CD4-positive, alpha-beta memory T cell (primary cell): ENCODE measurements around the gene ZNF805. TPM values are rescaled to one million over a fixed set of nuclear protein-coding genes. Genes with fewer than 3 reads are reported as not detected.
"Not testable (repeated sequence)": the region's sequence is repeated elsewhere in the genome, so short reads cannot be mapped to it uniquely, and the experiment has no call there.

Experiments used
- CTCF ChIA-PET: fragments of 350-600 bp; sonication (Branson Sonifier 250); formaldehyde crosslinking; loops from one replicate; lab custom pipeline; 2021; ENCODE audit warnings: inconsistent platforms; ENCODE audit not compliant: partially characterized antibody; lab: Charles Lee
- POLR2A ChIA-PET: fragments of 350-600 bp; sonication (Branson Sonifier 250); formaldehyde crosslinking; loops from one replicate; lab custom pipeline; 2021; ENCODE audit not compliant: partially characterized antibody; lab: Charles Lee
- DNase-seq, 5 donors: peaks; one replicate each; pipeline versions ENCODE4 v3.0.0 to v3.0.0-alpha.2; 2020 to 2022; ENCODE audit warnings: mixed read lengths in 1 of 5
- H3K27ac ChIP-seq: one replicate; pipeline ENCODE4 v1.7.0; 2013; ENCODE audit warnings: low read depth, low read length
- H3K27me3 ChIP-seq: 2 replicates; pipeline ENCODE4 v1.7.0; 2013; ENCODE audit warnings: mild to moderate bottlenecking, low read length, moderate library complexity; ENCODE audit not compliant: insufficient read depth
- H3K36me3 ChIP-seq: 2 replicates; pipeline ENCODE4 v1.7.0; 2013; ENCODE audit warnings: mild to moderate bottlenecking, low read length, moderate library complexity; ENCODE audit not compliant: insufficient read depth
- H3K4me1 ChIP-seq: 2 replicates; pipeline ENCODE4 v1.7.0; 2013; ENCODE audit warnings: mild to moderate bottlenecking, low read length, moderate library complexity; ENCODE audit not compliant: insufficient read depth
- H3K4me3 ChIP-seq, 2 donors: one replicate each; pipeline ENCODE4 v1.7.0; 2013; ENCODE audit warnings: low read length in 2 of 2, mild to moderate bottlenecking in 1 of 2
- H3K9me3 ChIP-seq, 2 donors: one replicate each; pipeline ENCODE4 v1.7.0; 2013; ENCODE audit warnings: low read length in 2 of 2, control low read depth in 1 of 2; ENCODE audit not compliant: control insufficient read depth in 1 of 2
- H3K27ac Mint-ChIP-seq, 7 donors: one replicate each; pipeline ENCODE4 v1.8.0; 2020 to 2021; ENCODE audit warnings: mixed read lengths in 7 of 7, mild to moderate bottlenecking in 6 of 7, inconsistent platforms in 3 of 7, moderate library complexity in 3 of 7
- H3K27me3 Mint-ChIP-seq, 2 donors: one replicate each; pipeline ENCODE4 v1.8.0; 2020 to 2021; ENCODE audit warnings: mixed read lengths in 2 of 2
- H3K36me3 Mint-ChIP-seq, 2 donors: one replicate each; pipeline ENCODE4 v1.8.0; 2020 to 2021; ENCODE audit warnings: mixed read lengths in 2 of 2, inconsistent platforms in 1 of 2, mild to moderate bottlenecking in 1 of 2
- H3K4me1 Mint-ChIP-seq, 4 donors: one replicate each; pipeline ENCODE4 v1.8.0; 2020 to 2021; ENCODE audit warnings: mixed read lengths in 4 of 4, mild to moderate bottlenecking in 1 of 4
- H3K4me3 Mint-ChIP-seq, 8 donors: one replicate each; pipeline ENCODE4 v1.8.0; 2020 to 2021; ENCODE audit warnings: mixed read lengths in 8 of 8, mild to moderate bottlenecking in 7 of 8, moderate library complexity in 6 of 8, inconsistent platforms in 3 of 8
- H3K9me3 Mint-ChIP-seq, 8 donors: one replicate each; pipeline ENCODE4 v1.8.0; 2020 to 2021; ENCODE audit warnings: mixed read lengths in 8 of 8, mild to moderate bottlenecking in 5 of 8, inconsistent platforms in 3 of 8, moderate library complexity in 1 of 8
- intact Hi-C: fragments of 100-400 bp; cut with micrococcal nuclease; formaldehyde crosslinking; loops from one replicate; pipeline ENCODE4 v1.15.1; 2023
- polyA plus RNA-seq, 2 donors: library from polyadenylated mRNA; unstranded; fragments of 300-500 nt; fragmentation: Illumina TruSeq; gene quantifications; one replicate each; pipeline ENCODE4 v1.2.3, GENCODE V29; 2021
- total RNA-seq, 2 experiments: library from RNA; stranded (reverse); gene quantifications; one replicate each; pipeline ENCODE4 v1.2.3, GENCODE V29; 2021

The ZNF805 gene
- total and polyA plus RNA-seq, 4 experiments from 2014 or later = 2.7 to 21.6 (median 12.7) TPM

- ChIA-PET POLR2A (no interaction called here), CTCF (interaction anchor here (0.6 kb wide), 1 partner anchor 390 kb away, joined by 3 read pairs; no protein-coding TSS in a partner anchor)
- intact Hi-C loops = no loop called here
- Histone ChIP-seq H3K9me3 (no peaks in the 10 kb centered on the region), H3K27ac (no peak overlapping the region), H3K27me3 (no peaks in the 10 kb centered on the region), H3K4me3 (no peak overlapping the region), H3K36me3 (peaks cover 34% of the 10 kb centered on the region), H3K4me1 (peaks cover 32% of the 10 kb centered on the region)
- H3K36me3 Mint-ChIP-seq = peaks cover 36 to 46% of the 10 kb centered on the region in 2 donors
- peaks cover 0 to 3% (median 0%) of the 10 kb centered on the region in 8 donors for H3K9me3 Mint-ChIP-seq
- H3K27me3 Mint-ChIP-seq = no peaks in the 10 kb centered on the region
- H3K4me1 Mint-ChIP-seq = peaks cover 17 to 51% (median 36%) of the 10 kb centered on the region in 4 donors
- DNase-seq = no peak
- peak overlapping the region in 7 of 8 donors; percentile 5 to 71 (median 52) for H3K4me3 Mint-ChIP-seq
- peak overlapping the region in 4 of 7 donors; percentile 50 to 98 (median 64) for H3K27ac Mint-ChIP-seq
These were observed 2.4 kb downstream of the ZNF805 start for GRCh38 chr19:57242821-57243220.

DNA sequence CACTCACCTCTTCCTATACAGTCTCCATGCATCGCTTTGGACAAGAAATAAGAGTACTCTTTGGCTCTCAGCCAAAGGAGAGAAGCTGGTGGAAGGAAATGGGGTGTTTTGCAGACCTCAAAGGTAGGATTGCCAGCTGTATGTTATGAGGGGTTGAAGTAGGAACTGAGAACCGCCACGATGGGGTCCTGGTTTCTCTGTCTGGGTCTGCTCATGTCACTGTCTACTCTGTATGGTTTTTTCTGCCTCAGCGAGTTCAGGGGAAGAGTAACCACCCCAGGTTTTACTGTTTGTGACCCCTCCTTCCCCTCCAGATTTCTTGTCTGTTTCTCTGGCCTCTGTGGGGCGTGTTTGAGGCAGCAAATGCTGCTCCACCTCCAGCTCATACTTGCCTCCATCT, 4.1 kb downstream of the ZNF805 start:
- no peaks in the 10 kb centered on the region for H3K27me3 ChIP-seq
- peak overlapping the region in 3 of 7 donors; percentile 52 to 65 (median 58) for H3K27ac Mint-ChIP-seq
- ChIA-PET CTCF (no interaction called here), POLR2A (no interaction called here)
- no peaks in the 10 kb centered on the region for H3K27me3 Mint-ChIP-seq
- peaks cover 47% of the 10 kb centered on the region for H3K36me3 ChIP-seq
- no peak overlapping the region for H3K4me3 ChIP-seq
- no peaks in the 10 kb centered on the region for H3K9me3 ChIP-seq
- peaks cover 49 to 60% of the 10 kb centered on the region in 2 donors for H3K36me3 Mint-ChIP-seq
- no peak for DNase-seq
- H3K9me3 Mint-ChIP-seq = peaks cover 0 to 3% (median 0%) of the 10 kb centered on the region in 8 donors
- no peak overlapping the region for H3K4me3 Mint-ChIP-seq
- H3K4me1 ChIP-seq = peaks cover 32% of the 10 kb centered on the region
- intact Hi-C loops = no loop called here
- H3K27ac ChIP-seq = no peak overlapping the region
- H3K4me1 Mint-ChIP-seq = peaks cover 17 to 51% (median 36%) of the 10 kb centered on the region in 4 donors

- Mint-ChIP-seq H3K36me3 (peaks cover 52 to 63% of the 10 kb centered on the region in 2 donors), H3K4me1 (peaks cover 18 to 49% (median 35%) of the 10 kb centered on the region in 4 donors), H3K9me3 (peaks cover 0 to 3% (median 2%) of the 10 kb centered on the region in 8 donors), H3K4me3 (no peak overlapping the region), H3K27me3 (no peaks in the 10 kb centered on the region), H3K27ac (peak overlapping the region in 1 of 7 donors; percentile 13)
- no peak for DNase-seq
- H3K27me3 ChIP-seq = no peaks in the 10 kb centered on the region
- H3K36me3 ChIP-seq = peaks cover 47% of the 10 kb centered on the region
- POLR2A ChIA-PET = interaction anchor here (0.6 kb wide), 1 partner anchor 192 kb away, joined by 3 read pairs; no protein-coding TSS in a partner anchor
- CTCF ChIA-PET = no interaction called here
- no peaks in the 10 kb centered on the region for H3K9me3 ChIP-seq
- no peak overlapping the region for H3K4me3 ChIP-seq
- H3K4me1 ChIP-seq = peaks cover 29% of the 10 kb centered on the region
- intact Hi-C loops = no loop called here
- H3K27ac ChIP-seq = no peak overlapping the region
These were observed 4.6 kb downstream of the ZNF805 start for GRCh38 chr19:57245066-57245465.

DNA sequence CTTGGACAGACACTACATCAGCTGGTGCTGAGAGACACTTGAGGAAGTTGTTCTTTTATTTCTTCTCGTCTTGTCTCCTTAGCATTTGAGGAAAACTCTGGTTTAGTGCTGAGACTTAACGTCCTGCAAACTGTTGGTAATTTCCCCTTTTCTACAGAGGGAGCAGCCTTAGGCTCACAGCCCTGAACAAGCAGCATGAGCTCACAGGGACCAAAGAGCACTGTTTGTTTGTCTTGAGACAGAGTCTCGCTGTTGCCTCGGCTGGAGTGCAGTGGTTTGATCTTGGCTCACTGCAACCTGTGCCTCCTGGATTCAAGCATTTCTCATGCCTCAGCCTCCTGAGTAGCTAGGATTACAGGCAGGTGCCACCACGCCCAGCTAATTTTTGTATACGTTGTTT, 5.5 kb downstream of the ZNF805 start:
- Histone ChIP-seq H3K9me3 (no peaks in the 10 kb centered on the region), H3K36me3 (peaks cover 53% of the 10 kb centered on the region), H3K27ac (no peak overlapping the region), H3K4me3 (no peak overlapping the region), H3K27me3 (no peaks in the 10 kb centered on the region), H3K4me1 (peaks cover 26% of the 10 kb centered on the region)
- Mint-ChIP-seq H3K27ac (no peak overlapping the region), H3K27me3 (no peaks in the 10 kb centered on the region), H3K36me3 (peaks cover 57 to 64% of the 10 kb centered on the region in 2 donors), H3K4me1 (peaks cover 20 to 44% (median 29%) of the 10 kb centered on the region in 4 donors), H3K9me3 (peaks cover 0 to 12% (median 6%) of the 10 kb centered on the region in 8 donors), H3K4me3 (no peak overlapping the region)
- DNase-seq = no peak
- POLR2A ChIA-PET = no interaction called here
- intact Hi-C loops = no loop called here
- CTCF ChIA-PET = no interaction called here

DNA sequence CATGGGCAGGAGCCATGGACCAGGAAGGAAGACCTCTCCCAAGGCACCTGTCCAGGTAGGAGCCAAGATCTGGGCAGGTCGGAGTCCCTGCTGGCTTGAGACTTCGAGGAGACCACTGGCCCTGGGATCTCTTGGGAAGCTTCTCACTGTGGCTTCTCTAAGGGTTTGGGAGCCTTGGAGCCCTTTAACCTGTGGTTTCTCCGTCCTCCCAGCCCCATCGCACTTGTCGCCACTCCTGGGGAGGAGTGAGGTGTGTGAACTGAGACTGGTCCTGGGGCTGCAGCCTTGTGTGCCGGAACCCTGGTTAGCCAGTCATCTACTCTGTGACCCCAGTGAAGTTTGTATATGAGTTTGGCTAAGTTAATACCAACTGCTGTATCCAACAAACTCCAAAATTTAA, 8.2 kb downstream of the ZNF805 start:
- ChIA-PET POLR2A (interaction anchor here (0.5 kb wide), 1 partner anchor 978 kb away, joined by 3 read pairs; no protein-coding TSS in a partner anchor), CTCF (no interaction called here)
- no peaks in the 10 kb centered on the region for H3K9me3 ChIP-seq
- H3K36me3 Mint-ChIP-seq = peaks cover 82 to 85% of the 10 kb centered on the region in 2 donors
- no peak for DNase-seq
- peaks cover under 1 to 18% (median 10%) of the 10 kb centered on the region in 4 donors for H3K4me1 Mint-ChIP-seq
- no peaks in the 10 kb centered on the region for H3K27me3 Mint-ChIP-seq
- no peak overlapping the region for H3K27ac ChIP-seq
- no peak overlapping the region for H3K27ac Mint-ChIP-seq
- H3K4me3 Mint-ChIP-seq = no peak overlapping the region
- no peak overlapping the region for H3K4me3 ChIP-seq
- H3K27me3 ChIP-seq = no peaks in the 10 kb centered on the region
- H3K36me3 ChIP-seq = peaks cover 75% of the 10 kb centered on the region
- H3K9me3 Mint-ChIP-seq = peaks cover 5 to 39% (median 25%) of the 10 kb centered on the region in 8 donors
- intact Hi-C loops = no loop called here
- no peaks in the 10 kb centered on the region for H3K4me1 ChIP-seq

GRCh38 chr19:57249329-57249728, 8.9 kb downstream of the ZNF805 start:
- H3K9me3 ChIP-seq = peaks cover 0 to 4% of the 10 kb centered on the region in 2 donors
- peaks cover 86 to 87% of the 10 kb centered on the region in 2 donors for H3K36me3 Mint-ChIP-seq
- CTCF ChIA-PET = no interaction called here
- H3K36me3 ChIP-seq = peaks cover 78% of the 10 kb centered on the region
- H3K27ac Mint-ChIP-seq = peak overlapping the region in 1 of 7 donors; percentile 48
- POLR2A ChIA-PET = no interaction called here
- no peaks in the 10 kb centered on the region for H3K27me3 Mint-ChIP-seq
- intact Hi-C loops = no loop called here
- H3K9me3 Mint-ChIP-seq = peaks cover 5 to 45% (median 31%) of the 10 kb centered on the region in 8 donors
- no peak overlapping the region for H3K27ac ChIP-seq
- H3K4me1 ChIP-seq = no peaks in the 10 kb centered on the region
- peaks cover 0 to 14% (median 9%) of the 10 kb centered on the region in 4 donors for H3K4me1 Mint-ChIP-seq
- no peak overlapping the region for H3K4me3 ChIP-seq
- no peak overlapping the region for H3K4me3 Mint-ChIP-seq
- no peak for DNase-seq
- no peaks in the 10 kb centered on the region for H3K27me3 ChIP-seq

DNA sequence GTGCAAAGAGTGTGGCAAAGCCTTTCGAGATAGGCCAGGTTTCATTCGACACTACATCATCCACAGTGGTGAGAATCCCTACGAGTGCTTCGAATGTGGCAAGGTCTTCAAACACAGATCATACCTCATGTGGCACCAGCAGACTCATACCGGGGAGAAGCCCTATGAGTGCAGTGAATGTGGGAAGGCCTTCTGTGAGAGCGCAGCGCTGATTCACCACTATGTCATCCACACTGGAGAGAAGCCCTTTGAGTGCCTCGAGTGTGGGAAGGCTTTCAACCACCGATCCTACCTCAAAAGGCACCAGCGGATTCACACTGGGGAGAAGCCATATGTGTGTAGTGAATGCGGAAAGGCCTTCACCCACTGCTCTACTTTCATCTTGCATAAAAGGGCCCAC, 13.3 kb downstream of the ZNF805 start:
- H3K27ac ChIP-seq, H3K27me3 ChIP-seq, H3K27me3 Mint-ChIP-seq, H3K4me3 Mint-ChIP-seq, POLR2A ChIA-PET, CTCF ChIA-PET, DNase-seq, intact Hi-C loops, H3K4me1 ChIP-seq, H3K4me3 ChIP-seq: not testable (repeated sequence)
- H3K9me3 ChIP-seq = peaks cover 0 to 11% of the 10 kb centered on the region in 2 donors
- Mint-ChIP-seq H3K27ac (peak overlapping the region in 1 of 7 donors; percentile 41), H3K9me3 (peaks cover 5 to 76% (median 56%) of the 10 kb centered on the region in 8 donors), H3K36me3 (peaks cover 77 to 85% of the 10 kb centered on the region in 2 donors), H3K4me1 (peaks cover 0 to 11% (median 5%) of the 10 kb centered on the region in 4 donors)
- peaks cover 43% of the 10 kb centered on the region for H3K36me3 ChIP-seq
